Measurements from ENCODE around the gene TRMU. TPM values are rescaled to one million over a fixed set of nuclear protein-coding genes. Genes with fewer than 3 reads are reported as not detected.

TRMU gene
- total and polyA plus RNA-seq, 2 of the 8 experiments (the other 6 are each of a cell fraction or from before 2014, with no cell fraction given), result 43.4 to 70.6 TPM

DNA sequence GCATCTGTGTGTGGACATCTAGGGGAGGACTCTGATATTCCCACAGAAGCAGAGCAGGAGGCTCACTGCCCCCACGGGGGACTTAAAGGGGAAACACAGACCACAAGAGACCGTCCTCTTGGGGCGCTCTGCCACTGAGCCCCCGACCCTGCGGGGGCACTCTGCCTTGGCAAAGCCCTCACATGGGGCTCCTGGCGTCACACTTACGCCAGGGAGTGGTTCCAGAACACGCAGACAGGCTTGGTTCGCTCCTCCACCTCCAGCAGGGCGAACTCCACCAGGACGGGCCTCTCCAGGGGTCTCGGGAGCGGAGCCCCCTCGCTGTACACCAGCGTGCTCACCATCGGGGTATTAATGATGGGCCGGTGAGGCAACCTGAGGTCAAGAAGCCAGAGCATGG is 45.1 kb downstream of the TRMU start (continued):
- no peak for TF ChIP-seq BRCA1 (IDR thresholded peaks at IDR 0.05; ENCODE audit: low read depth, low read length)
- no peak for TF ChIP-seq POLR2AphosphoS5 (IDR thresholded peaks at IDR 0.05; ENCODE audit: low read depth, low read length)
- no peak for TF ChIP-seq TEAD4 (IDR thresholded peaks at IDR 0.05; ENCODE audit: low read depth, low read length)
- TF ChIP-seq JUND (IDR thresholded peaks at IDR 0.05; ENCODE audit: low read length), result no peak
- TF ChIP-seq SUZ12 (IDR thresholded peaks at IDR 0.05; ENCODE audit: low read length), result no peak
- TF ChIP-seq KDM1A (IDR thresholded peaks at IDR 0.05; ENCODE audit: borderline replicate concordance, low read length), result no peak
- TF ChIP-seq NRF1 (IDR thresholded peaks at IDR 0.05; ENCODE audit: low read depth, low read length), result no peak
- no peak for TF ChIP-seq ZNF274 (IDR thresholded peaks at IDR 0.05; ENCODE audit: borderline replicate concordance, extremely low read depth, low read length)
- TF ChIP-seq CBX5 (IDR thresholded peaks at IDR 0.05; ENCODE audit: low read depth, low read length), result no peak
- no peak for TF ChIP-seq SP1 (IDR thresholded peaks at IDR 0.05; ENCODE audit: low read depth, low read length)
